IgD-negative memory B cell (primary cell): ENCODE results near the gene SYPL2. TPM values are rescaled to one million over a fixed set of nuclear protein-coding genes. Genes with fewer than 3 reads are reported as not detected.

Source experiments
- H3K27ac Mint-ChIP-seq, 3 donors: one replicate each; pipeline ENCODE4 v1.8.0; 2020 to 2022; ENCODE audit warnings: mild to moderate bottlenecking in 3 of 3, mixed read lengths in 3 of 3, moderate library complexity in 1 of 3
- H3K27me3 Mint-ChIP-seq: one replicate; pipeline ENCODE4 v1.8.0; 2021; ENCODE audit warnings: mixed read lengths
- H3K36me3 Mint-ChIP-seq: one replicate; pipeline ENCODE4 v1.8.0; 2020; ENCODE audit warnings: mild to moderate bottlenecking, mixed read lengths
- H3K4me1 Mint-ChIP-seq, 3 donors: one replicate each; pipeline ENCODE4 v1.8.0; 2020 to 2022; ENCODE audit warnings: mixed read lengths in 3 of 3, mild to moderate bottlenecking in 1 of 3
- H3K4me3 Mint-ChIP-seq, 4 donors: one replicate each; pipeline ENCODE4 v1.8.0; 2020 to 2022; ENCODE audit warnings: mild to moderate bottlenecking in 4 of 4, mixed read lengths in 4 of 4, moderate library complexity in 3 of 4
- H3K9me3 Mint-ChIP-seq, 3 donors: one replicate each; pipeline ENCODE4 v1.8.0; 2020 to 2021; ENCODE audit warnings: mixed read lengths in 3 of 3, mild to moderate bottlenecking in 1 of 3
- polyA plus RNA-seq: library from polyadenylated mRNA; unstranded; fragments of 300-500 nt; fragmentation: Illumina TruSeq; gene quantifications from one replicate; pipeline ENCODE4 v1.2.3, GENCODE V29; 2021

Gene SYPL2
- polyA plus RNA-seq, 1 donor from 2014 or later, result not detected

GRCh38 chr1:109508001-109508872, 41.9 kb downstream of the SYPL2 start:
- Mint-ChIP-seq H3K9me3 (no peaks in the 10 kb centered on the region), H3K27me3 (peaks cover 13% of the 10 kb centered on the region), H3K27ac (peak overlapping the region in 1 of 3 donors; percentile 91), H3K4me1 (peaks cover 7 to 14% (median 10%) of the 10 kb centered on the region in 3 donors), H3K36me3 (no peaks in the 10 kb centered on the region), H3K4me3 (peak overlapping the region; percentile 81 to 93 (median 88))

DNA sequence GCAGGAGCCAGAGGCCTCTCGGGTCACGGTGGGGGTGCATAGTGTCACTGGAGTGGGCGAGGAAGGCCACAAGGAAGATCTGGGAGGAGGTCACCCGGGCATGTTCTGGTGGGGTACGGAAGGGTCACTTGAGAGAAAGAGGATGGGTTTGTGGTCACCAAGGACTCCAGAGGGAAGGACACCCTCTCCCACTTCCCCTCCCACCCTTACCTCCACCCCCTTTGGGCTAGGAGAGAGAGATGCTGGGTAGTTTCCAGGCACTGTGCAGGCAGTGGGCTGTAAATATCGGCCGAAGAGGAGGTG, 42.5 kb downstream of the SYPL2 start:
- Mint-ChIP-seq H3K4me1 (peaks cover 7 to 14% (median 10%) of the 10 kb centered on the region in 3 donors), H3K27ac (peak overlapping the region in 1 of 3 donors; percentile 91), H3K4me3 (peak overlapping the region; percentile 81 to 93 (median 88)), H3K27me3 (peaks cover 13% of the 10 kb centered on the region), H3K9me3 (no peaks in the 10 kb centered on the region), H3K36me3 (no peaks in the 10 kb centered on the region)

GRCh38 chr1:109509176-109510134, 43.1 kb downstream of the SYPL2 start, which contains the start of gene AMIGO1:
Gene AMIGO1 (minus strand): TSS chr1:109509727. CDS start chr1:109508912, 815 bp downstream.
- no peaks in the 10 kb centered on the region for H3K9me3 Mint-ChIP-seq
- H3K27ac Mint-ChIP-seq, result peak within 1 kb of the TSS in 2 of 3 donors; percentile 59 to 91
- H3K4me1 Mint-ChIP-seq, result peaks cover 7 to 14% (median 10%) of the 10 kb centered on the region in 3 donors
- peaks cover 13% of the 10 kb centered on the region for H3K27me3 Mint-ChIP-seq
- H3K4me3 Mint-ChIP-seq, result peak within 1 kb of the TSS; percentile 86 to 97 (median 92)
- H3K36me3 Mint-ChIP-seq, result no peaks in the 10 kb centered on the region

- Mint-ChIP-seq H3K27ac (no peak overlapping the region), H3K4me1 (peaks cover 3 to 11% (median 7%) of the 10 kb centered on the region in 3 donors), H3K27me3 (peaks cover 13% of the 10 kb centered on the region), H3K36me3 (no peaks in the 10 kb centered on the region), H3K9me3 (no peaks in the 10 kb centered on the region), H3K4me3 (peak overlapping the region in 1 of 4 donors; percentile 43)
These were observed 46.9 kb downstream of the SYPL2 start for GRCh38 chr1:109513110-109513710.

DNA sequence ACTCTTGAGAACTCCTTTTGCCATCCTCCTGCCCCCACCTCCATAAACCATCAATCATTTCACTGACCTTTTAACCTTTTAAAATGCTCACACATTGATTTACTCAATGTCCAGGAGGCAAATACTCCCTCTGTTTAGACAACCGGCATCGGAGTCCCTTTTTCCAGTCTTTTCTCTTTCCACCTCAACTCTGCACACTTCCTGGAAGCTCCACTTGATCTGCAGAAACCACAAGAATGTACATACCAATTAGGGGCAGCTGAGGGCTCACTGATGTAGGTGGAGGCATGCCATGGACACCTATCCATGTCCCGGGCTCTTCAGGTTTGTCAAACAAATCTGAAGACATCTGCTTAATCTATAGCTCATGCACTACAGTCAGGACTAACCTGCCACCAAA, 48.5 kb downstream of the SYPL2 start:
- Mint-ChIP-seq H3K4me1 (peaks cover 0 to 4% (median 3%) of the 10 kb centered on the region in 3 donors), H3K36me3 (no peaks in the 10 kb centered on the region), H3K9me3 (no peaks in the 10 kb centered on the region), H3K27ac (no peak overlapping the region), H3K27me3 (peaks cover 6% of the 10 kb centered on the region), H3K4me3 (no peak overlapping the region)

DNA sequence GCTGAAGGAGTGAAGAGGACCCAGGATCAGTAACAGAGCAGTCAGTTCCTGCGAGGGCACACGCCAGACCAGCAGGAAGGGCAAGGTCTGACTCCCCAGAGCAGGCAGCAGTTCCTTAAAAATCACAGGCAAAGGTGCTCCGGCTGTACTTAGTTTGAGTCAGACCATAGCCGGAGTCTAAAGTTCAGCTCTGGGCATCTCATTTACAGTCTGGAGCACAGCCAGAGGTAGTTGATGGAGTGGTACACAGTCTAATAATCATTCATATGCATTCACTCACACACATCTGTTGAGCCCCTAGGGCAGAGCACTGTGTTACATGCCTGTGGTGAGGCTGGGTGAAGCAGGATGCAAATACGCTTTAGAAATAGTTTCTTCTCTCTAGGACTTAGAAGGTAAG, 50.5 kb downstream of the SYPL2 start:
- Mint-ChIP-seq H3K4me3 (no peak overlapping the region), H3K36me3 (no peaks in the 10 kb centered on the region), H3K4me1 (peaks cover 0 to 2% (median 0%) of the 10 kb centered on the region in 3 donors), H3K27me3 (peaks cover 5% of the 10 kb centered on the region), H3K27ac (no peak overlapping the region), H3K9me3 (no peaks in the 10 kb centered on the region)

DNA sequence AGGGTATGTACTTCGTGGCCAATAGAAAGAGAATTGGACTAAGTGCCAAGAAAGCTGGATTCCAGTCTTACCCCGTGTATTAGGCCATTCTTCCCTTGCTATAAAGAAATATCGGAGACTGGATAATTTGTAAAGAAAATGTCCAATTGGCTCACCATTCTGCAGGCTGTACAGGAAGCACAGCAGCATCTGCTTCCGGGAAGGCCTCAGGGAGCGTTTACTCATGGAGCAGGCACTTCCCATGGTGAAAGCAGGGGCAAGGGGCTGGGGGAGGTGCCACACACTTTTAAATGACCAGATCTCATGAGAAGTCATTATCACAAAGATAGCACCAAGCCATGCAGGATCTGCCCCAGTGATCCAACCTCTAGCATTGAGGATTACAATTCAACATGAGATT, 51.0 kb downstream of the SYPL2 start:
- H3K27ac Mint-ChIP-seq, result no peak overlapping the region
- H3K27me3 Mint-ChIP-seq, result peaks cover 7% of the 10 kb centered on the region
- H3K9me3 Mint-ChIP-seq, result no peaks in the 10 kb centered on the region
- no peaks in the 10 kb centered on the region for H3K36me3 Mint-ChIP-seq
- no peak overlapping the region for H3K4me3 Mint-ChIP-seq
- peaks cover 0 to 2% (median 0%) of the 10 kb centered on the region in 3 donors for H3K4me1 Mint-ChIP-seq

DNA sequence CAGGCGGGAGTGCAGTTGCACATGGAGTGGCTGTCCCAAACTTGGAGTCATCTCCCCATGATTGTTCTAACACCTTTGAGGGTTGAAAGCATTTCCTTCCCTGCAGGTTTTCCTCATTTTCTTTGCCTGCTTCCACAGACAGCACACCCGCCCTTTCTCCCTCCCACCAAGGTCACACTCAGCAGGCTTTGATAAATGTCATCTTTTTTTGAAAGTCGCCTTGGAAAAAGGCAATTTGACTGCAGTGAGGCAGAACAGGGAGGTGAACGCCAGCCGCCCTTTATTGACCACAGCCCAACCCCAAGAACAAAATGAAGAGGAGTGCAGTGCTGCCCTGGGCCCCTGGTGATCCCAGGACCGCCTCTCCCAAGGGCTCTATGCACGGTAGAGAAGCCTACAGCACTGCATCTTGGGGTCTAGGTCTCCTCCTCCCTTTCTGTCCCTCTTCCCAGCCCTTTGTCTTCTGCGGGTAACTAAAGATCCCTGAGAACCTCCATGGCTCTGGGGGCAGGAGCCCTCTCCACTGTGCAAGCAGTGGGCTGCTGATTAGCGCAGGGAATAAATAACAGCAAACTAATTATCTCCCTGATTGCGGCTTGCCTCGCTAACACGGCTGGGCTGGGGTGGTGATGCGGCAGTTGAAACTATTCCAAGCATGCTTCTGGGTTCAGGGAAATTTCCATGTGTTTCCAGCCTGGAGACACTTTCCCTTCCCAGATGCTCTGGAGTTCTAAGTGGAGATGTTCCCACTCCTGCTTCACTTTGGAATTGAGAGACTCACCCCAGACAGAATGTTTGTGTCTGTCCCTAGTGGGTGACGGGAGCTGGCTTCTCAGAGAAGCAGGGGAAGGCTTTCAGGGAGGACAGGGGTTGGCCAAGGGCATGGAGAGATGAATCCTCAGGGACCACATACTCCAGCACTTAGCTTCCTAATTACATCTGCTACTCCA, 54.9 kb downstream of the SYPL2 start:
- peaks cover 10% of the 10 kb centered on the region for H3K27me3 Mint-ChIP-seq
- no peaks in the 10 kb centered on the region for H3K9me3 Mint-ChIP-seq
- H3K36me3 Mint-ChIP-seq, result no peaks in the 10 kb centered on the region
- no peak overlapping the region for H3K27ac Mint-ChIP-seq
- H3K4me1 Mint-ChIP-seq, result no peaks in the 10 kb centered on the region
- H3K4me3 Mint-ChIP-seq, result no peak overlapping the region

DNA sequence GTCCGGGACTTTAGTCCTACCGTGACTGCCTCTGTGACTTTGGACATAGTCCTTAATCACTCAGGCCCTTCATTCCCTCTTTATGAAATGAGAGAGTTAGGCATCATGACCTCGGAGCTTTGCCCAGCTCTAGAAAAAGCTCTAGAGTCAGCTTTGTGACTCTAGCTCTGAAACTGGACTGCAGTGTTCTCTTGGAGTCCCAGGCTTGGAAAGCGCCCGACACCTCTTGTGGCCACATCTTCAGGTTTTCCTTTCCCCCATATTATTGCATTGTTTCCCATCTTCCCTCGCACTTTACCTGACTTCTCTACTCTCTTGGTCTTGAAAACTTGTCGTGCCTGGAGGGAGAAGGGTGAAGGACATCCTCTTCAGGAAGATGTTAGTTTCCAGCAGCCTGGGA, 55.7 kb downstream of the SYPL2 start:
- no peaks in the 10 kb centered on the region for H3K9me3 Mint-ChIP-seq
- H3K27ac Mint-ChIP-seq, result no peak overlapping the region
- H3K27me3 Mint-ChIP-seq, result peaks cover 10% of the 10 kb centered on the region
- no peaks in the 10 kb centered on the region for H3K36me3 Mint-ChIP-seq
- H3K4me3 Mint-ChIP-seq, result no peak overlapping the region
- H3K4me1 Mint-ChIP-seq, result peaks cover 0 to 1% (median 0%) of the 10 kb centered on the region in 3 donors

DNA sequence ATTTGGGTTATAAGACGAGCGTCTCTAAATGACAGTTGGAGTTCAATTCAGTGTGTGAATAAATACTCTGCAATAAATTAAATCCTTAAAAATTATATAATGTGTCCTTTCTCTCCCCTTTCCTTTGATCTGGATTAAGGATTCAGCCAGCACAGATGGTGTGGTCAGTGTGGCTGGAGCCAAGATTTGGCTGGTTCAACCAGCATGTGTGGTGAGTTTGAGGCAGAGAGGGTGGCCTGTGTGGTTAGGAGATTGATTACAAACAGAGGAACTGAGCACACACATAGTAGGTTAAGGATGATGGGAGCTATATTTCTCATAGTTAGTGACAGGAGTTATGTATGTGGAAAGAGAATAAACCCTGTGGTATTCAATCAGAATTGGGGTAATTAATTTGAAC, 57.4 kb downstream of the SYPL2 start:
- no peaks in the 10 kb centered on the region for H3K9me3 Mint-ChIP-seq
- peaks cover 12% of the 10 kb centered on the region for H3K27me3 Mint-ChIP-seq
- H3K4me1 Mint-ChIP-seq, result peaks cover 0 to 6% (median 0%) of the 10 kb centered on the region in 3 donors
- H3K4me3 Mint-ChIP-seq, result no peak overlapping the region
- H3K27ac Mint-ChIP-seq, result no peak overlapping the region
- H3K36me3 Mint-ChIP-seq, result no peaks in the 10 kb centered on the region

GRCh38 chr1:109527098-109527811, 60.9 kb downstream of the SYPL2 start:
- Mint-ChIP-seq H3K36me3 (no peaks in the 10 kb centered on the region), H3K27ac (no peak overlapping the region), H3K4me1 (peaks cover 0 to 6% (median 2%) of the 10 kb centered on the region in 3 donors), H3K27me3 (peaks cover 7% of the 10 kb centered on the region), H3K4me3 (no peak overlapping the region), H3K9me3 (no peaks in the 10 kb centered on the region)

DNA sequence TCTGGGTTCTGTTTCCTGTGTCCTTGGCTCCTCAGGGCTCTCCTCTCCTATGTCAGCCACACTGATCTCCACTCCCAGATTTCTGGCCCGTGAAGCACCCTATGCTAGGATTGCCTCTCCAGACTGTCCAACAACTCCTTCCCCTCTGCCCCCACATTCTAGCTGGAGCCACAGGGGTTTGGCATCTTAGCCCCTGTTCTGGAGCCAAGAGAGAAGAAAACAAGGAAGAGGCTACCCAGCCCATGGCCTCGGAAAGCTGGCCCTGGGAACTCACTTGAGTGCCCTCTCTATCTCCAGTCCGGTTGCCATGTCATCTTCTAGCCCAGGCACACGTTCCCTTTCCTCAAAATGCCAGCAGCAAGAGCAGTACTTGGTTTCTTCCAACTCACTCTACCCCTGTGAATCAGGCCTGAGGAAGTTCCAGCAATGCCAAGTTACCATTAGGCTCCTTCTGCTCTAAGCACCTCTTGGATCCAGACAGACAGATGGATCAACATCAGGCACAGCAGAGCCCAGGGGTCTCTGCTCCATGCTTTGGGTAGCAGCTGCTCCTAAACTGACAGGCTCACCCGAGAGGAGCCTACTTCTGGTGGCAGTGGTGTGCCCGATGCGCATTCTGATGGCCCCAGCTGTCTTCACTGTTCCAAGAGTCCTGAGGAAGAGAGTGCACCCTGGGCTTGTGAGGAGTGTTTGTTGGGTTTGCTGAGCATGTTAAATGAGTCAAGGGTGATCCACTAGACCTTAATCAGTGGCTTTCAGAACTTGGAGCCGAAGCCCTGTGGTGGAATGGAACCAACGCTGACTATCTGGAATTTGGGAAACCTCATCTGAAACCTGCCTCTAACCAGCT, 61.7 kb downstream of the SYPL2 start:
- H3K27me3 Mint-ChIP-seq, result peaks cover 6% of the 10 kb centered on the region
- no peak overlapping the region for H3K27ac Mint-ChIP-seq
- peaks cover 2 to 10% (median 5%) of the 10 kb centered on the region in 3 donors for H3K4me1 Mint-ChIP-seq
- H3K9me3 Mint-ChIP-seq, result no peaks in the 10 kb centered on the region
- no peak overlapping the region for H3K4me3 Mint-ChIP-seq
- H3K36me3 Mint-ChIP-seq, result no peaks in the 10 kb centered on the region

GRCh38 chr1:109528712-109529111, 62.4 kb downstream of the SYPL2 start:
- H3K4me3 Mint-ChIP-seq, result no peak overlapping the region
- no peaks in the 10 kb centered on the region for H3K36me3 Mint-ChIP-seq
- peaks cover 2 to 10% (median 5%) of the 10 kb centered on the region in 3 donors for H3K4me1 Mint-ChIP-seq
- peaks cover 6% of the 10 kb centered on the region for H3K27me3 Mint-ChIP-seq
- H3K27ac Mint-ChIP-seq, result no peak overlapping the region
- H3K9me3 Mint-ChIP-seq, result no peaks in the 10 kb centered on the region
